ENCODE results near the gene SELENOP.
"Not testable (repeated sequence)": the region's sequence is repeated elsewhere in the genome, so short reads cannot be mapped to it uniquely, and the experiment has no call there.

SELENOP gene, protein sequence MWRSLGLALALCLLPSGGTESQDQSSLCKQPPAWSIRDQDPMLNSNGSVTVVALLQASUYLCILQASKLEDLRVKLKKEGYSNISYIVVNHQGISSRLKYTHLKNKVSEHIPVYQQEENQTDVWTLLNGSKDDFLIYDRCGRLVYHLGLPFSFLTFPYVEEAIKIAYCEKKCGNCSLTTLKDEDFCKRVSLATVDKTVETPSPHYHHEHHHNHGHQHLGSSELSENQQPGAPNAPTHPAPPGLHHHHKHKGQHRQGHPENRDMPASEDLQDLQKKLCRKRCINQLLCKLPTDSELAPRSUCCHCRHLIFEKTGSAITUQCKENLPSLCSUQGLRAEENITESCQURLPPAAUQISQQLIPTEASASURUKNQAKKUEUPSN
- total RNA-seq = 0 to 5.0 (median 0.28) reads per million in 9 experiments

DNA sequence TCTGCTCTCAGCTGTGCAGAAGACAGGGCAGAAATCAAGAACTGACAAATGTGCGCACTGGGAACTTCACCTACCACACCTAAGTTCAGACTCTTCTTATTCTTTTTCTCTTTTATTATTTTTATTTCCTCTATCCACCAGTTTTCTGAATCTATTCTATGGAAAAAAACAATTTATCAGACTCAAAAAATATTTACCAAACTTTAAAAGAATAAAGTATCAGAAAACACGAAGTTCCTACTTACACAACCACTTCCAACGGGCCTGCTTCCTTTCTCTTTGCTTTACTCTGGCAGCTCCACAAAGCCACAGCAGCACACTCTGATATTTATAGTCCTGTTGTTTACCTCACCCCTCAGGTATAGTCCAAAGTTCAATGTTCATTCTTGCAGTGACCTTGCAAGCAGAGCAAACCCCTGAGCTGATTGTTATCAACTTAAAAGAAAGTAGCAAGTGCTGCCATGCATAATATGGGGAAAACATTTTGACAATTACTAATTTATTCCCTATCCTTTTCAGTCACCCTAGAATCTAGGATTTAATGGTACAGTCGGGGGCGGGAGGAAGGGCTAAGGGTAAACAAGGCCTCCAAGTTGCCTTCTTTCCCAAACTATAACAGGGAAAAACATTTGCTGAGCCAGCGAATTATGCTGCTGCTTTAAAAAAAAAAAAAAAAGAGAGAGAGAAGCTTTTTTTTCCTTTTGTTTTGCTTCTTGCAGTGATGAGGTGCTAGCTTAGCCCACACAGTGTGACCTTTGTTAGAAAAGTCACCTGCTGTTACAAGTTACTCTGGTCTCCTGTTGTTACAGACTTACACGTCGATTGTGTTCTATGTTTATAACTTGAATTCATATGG is at the start of gene SELENOP:
Gene SELENOP (minus strand): TSS at position 302 of the 856 bp plus-strand sequence. CDS start 3,539 bp downstream, outside the sequence.
- no peaks in the 10 kb centered on the region for H3K9me3 Mint-ChIP-seq
- ATAC-seq (replicated peaks) (no peak), DNase-seq (no peak)
- no peaks in the 10 kb centered on the region for H3K36me3 Mint-ChIP-seq (ENCODE audit: insufficient read depth)
- H3K4me3 Mint-ChIP-seq = no peak within 1 kb of the TSS
- H3K27ac Mint-ChIP-seq = peak within 1 kb of the TSS in 1 of 2 donors; percentile 29
- H3K27me3 Mint-ChIP-seq = no peaks in the 10 kb centered on the region
- peaks cover 0 to 3% of the 10 kb centered on the region in 2 donors for H3K4me1 Mint-ChIP-seq (ENCODE audit: low read depth in 2 of 2)

DNA sequence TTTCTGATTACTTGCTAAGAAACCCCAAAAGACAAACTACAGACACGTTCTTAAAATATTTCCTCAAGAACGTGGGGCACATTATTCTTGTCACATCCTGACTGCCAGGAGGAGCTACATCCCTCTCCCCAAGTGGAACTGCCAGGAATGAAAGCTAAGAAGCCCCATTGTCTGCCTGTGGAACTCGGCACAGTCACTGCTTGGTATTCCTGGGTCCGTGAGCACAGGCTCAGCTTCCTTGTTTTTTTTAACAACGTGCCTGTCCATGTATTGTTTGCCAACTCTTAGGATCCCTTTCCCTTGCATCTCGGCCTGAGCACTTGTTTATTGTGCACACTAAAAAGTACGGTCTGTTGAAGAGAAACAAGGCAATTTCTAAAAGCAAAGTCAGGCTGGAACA is 47.0 kb upstream of the SELENOP start:
- Mint-ChIP-seq H3K27ac (no peak overlapping the region), H3K4me1 (ENCODE audit: low read depth in 2 of 2) (no peaks in the 10 kb centered on the region), H3K27me3 (peaks cover 32 to 34% of the 10 kb centered on the region in 2 donors), H3K4me3 (no peak overlapping the region), H3K9me3 (peaks cover 0 to 2% of the 10 kb centered on the region in 2 donors), H3K36me3 (ENCODE audit: insufficient read depth) (no peaks in the 10 kb centered on the region)
- ATAC-seq (replicated peaks) (no peak), DNase-seq (no peak)

DNA sequence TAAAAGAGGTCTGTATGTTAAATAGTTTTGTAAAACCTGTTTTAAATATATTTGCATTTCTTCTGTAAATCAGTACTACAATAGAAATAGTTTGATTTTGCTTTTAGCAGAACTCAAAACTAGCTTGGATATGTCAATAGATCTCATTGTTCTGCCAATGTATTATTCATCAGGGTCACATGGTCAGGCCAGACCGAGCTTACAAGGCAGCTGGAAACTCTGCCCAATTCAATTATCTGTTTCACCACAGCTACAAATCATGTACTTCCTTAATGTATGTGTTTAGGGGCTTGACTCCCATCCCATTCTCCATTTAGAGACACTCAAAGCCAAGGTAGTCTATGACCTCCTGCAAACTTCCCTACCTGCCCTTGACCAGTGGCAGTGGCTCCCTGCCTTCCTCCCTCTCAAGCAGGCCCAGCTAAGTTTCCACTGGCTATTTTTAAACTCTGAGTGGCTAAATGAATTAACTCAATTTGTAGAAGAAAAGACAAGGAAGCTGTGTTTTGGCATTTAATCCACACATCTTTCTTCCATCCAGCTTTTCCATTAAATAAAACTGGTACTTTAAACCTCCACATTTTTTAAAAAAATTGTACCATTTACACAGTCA is 46.4 kb upstream of the SELENOP start:
- H3K4me1 Mint-ChIP-seq (ENCODE audit: low read depth in 2 of 2) = no peaks in the 10 kb centered on the region
- H3K9me3 Mint-ChIP-seq = peaks cover 0 to 2% of the 10 kb centered on the region in 2 donors
- no peaks in the 10 kb centered on the region for H3K36me3 Mint-ChIP-seq (ENCODE audit: insufficient read depth)
- no peak for ATAC-seq (replicated peaks)
- DNase-seq = no peak
- H3K4me3 Mint-ChIP-seq = no peak overlapping the region
- H3K27ac Mint-ChIP-seq = no peak overlapping the region
- peaks cover 28 to 34% of the 10 kb centered on the region in 2 donors for H3K27me3 Mint-ChIP-seq

DNA sequence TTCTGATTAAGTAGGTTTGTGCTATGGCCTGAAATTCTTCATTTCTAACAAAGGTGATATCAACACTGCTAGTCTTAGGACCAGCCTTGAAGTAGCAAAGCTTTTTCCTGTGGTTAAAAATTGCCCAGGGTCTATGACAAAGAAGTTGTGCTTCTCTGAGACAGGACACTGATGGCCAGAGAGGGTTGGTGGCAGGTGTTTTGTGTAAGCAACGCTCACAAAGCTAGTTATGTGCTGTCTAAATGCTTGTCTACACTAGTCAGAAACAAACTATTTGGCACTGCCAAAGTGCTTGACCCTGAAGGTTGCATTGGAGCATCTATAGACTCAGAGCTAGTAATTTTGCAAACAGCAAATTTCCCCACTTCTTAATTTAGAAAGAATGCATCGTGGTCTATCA is 44.1 kb upstream of the SELENOP start:
- Mint-ChIP-seq H3K27me3 (peaks cover 18 to 20% of the 10 kb centered on the region in 2 donors), H3K4me3 (no peak overlapping the region), H3K4me1 (ENCODE audit: low read depth in 2 of 2) (no peaks in the 10 kb centered on the region), H3K36me3 (ENCODE audit: insufficient read depth) (no peaks in the 10 kb centered on the region), H3K27ac (no peak overlapping the region), H3K9me3 (no peaks in the 10 kb centered on the region)
- DNase-seq (no peak), ATAC-seq (replicated peaks) (no peak)

DNA sequence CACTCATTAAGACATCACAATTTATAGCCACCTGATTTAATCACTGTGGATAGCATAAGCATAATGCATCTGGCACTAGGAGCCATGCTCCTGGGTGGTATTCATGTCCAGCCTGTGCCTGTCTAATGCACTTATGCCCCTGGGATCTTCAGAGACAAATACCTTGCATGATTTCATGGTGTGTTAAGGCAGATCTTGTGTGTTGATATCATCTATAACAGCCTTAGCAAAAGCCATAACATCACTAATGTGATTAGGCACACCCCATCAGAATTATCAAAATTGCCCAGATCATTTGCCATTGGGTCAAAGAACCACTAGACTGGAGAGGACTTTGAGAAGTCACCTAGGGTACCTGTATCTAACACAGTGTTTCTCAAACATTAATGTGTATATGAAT is 43.7 kb upstream of the SELENOP start:
- no peak for ATAC-seq (replicated peaks)
- no peaks in the 10 kb centered on the region for H3K4me1 Mint-ChIP-seq (ENCODE audit: low read depth in 2 of 2)

DNA sequence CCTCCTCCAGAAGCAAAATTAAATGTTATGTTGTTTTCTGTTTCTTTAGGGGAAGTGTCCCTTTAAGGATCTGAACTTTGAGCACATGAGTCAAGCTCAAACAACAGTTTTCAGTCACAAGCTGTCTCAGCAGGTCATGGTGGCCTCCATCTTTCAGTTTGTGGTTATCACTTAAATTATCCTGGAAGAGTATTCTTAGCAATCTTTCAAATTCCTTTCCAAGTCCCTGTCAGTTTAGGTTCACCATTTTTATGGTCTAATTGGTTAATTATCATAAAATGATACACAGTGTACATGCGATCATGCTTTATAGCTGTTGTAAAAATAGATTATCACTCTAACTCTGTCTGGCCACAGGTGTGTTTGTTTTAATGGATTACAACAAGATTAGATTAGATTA is 43.1 kb upstream of the SELENOP start:
- Mint-ChIP-seq H3K9me3 (no peaks in the 10 kb centered on the region), H3K36me3 (ENCODE audit: insufficient read depth) (no peaks in the 10 kb centered on the region), H3K4me3 (no peak overlapping the region), H3K27ac (no peak overlapping the region), H3K4me1 (ENCODE audit: low read depth in 2 of 2) (no peaks in the 10 kb centered on the region), H3K27me3 (peaks cover 8 to 10% of the 10 kb centered on the region in 2 donors)
- DNase-seq (no peak), ATAC-seq (replicated peaks) (no peak)

More for the DNA sequence above, 43.7 kb upstream of the SELENOP start:
- H3K27ac Mint-ChIP-seq = no peak overlapping the region
- DNase-seq = no peak
- peaks cover 14 to 16% of the 10 kb centered on the region in 2 donors for H3K27me3 Mint-ChIP-seq
- no peak overlapping the region for H3K4me3 Mint-ChIP-seq
- H3K9me3 Mint-ChIP-seq = no peaks in the 10 kb centered on the region
- no peaks in the 10 kb centered on the region for H3K36me3 Mint-ChIP-seq (ENCODE audit: insufficient read depth)

DNA sequence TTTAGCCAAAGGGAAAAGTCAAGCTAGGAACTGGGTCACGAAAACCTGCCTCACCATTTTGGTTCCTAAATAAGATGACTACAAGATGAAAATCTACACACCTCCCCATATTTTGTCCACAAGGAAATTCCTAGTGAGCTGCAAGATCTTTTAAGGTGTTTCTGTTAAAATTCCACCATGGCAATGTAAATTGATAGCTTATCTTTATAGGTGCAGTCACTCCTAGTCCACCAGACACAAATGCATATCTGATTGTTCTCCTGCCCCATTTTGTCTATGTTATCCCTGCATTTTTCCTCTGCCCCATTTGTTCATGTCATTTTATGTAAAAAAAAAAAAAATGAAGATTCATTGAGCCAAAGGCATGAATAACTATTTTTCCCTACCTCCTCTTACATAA is 41.1 kb upstream of the SELENOP start:
- Mint-ChIP-seq H3K27me3 (peaks cover 0 to 16% of the 10 kb centered on the region in 2 donors), H3K36me3 (ENCODE audit: insufficient read depth) (no peaks in the 10 kb centered on the region), H3K4me1 (ENCODE audit: low read depth in 2 of 2) (no peaks in the 10 kb centered on the region), H3K4me3 (no peak overlapping the region), H3K27ac (peak overlapping the region in 1 of 2 donors; percentile 16), H3K9me3 (no peaks in the 10 kb centered on the region)
- no peak for ATAC-seq (replicated peaks)
- no peak for DNase-seq

DNA sequence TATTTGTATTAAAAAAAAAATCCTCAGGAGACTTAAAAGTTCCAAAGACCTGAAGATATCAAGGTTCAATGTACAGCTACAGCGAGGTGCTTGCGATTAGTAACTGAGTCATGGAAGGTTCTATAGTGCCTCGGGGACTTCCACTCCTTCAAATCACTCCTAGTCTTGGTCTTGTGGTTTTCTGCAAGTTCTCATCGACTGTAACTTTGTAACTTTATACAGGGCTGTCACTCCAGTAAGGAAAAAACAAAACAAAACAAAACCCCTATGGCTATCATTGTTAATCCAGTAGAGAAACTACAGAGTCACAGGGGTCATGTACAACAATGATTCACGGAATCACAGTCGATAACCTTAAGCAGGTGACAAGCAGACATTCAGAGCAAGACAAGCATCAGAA is 39.8 kb upstream of the SELENOP start:
- Mint-ChIP-seq H3K9me3 (no peaks in the 10 kb centered on the region), H3K36me3 (ENCODE audit: insufficient read depth) (no peaks in the 10 kb centered on the region)

DNA sequence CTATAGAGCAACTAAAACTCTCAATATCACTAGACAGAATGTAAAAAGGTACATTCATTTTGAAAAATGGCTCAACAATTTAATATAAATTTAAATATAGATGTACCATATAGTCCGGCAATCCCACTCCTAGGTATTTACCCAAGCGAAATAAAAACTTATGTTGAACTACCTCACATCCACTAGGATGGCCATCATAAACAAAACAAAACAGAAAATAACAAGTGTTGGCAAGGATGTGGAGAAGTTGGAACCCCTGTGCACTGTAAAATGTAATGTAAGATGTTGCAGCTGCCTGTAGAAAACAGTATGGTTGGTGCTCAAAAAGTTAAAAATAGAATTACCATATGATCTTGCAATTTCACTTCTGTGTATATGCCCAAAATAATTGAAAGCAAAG is 36.9 kb upstream of the SELENOP start:
- H3K27me3 Mint-ChIP-seq = peaks cover 0 to 18% of the 10 kb centered on the region in 2 donors
- DNase-seq (no peak), ATAC-seq (replicated peaks) (no peak)
- no peaks in the 10 kb centered on the region for H3K36me3 Mint-ChIP-seq (ENCODE audit: insufficient read depth)
- no peaks in the 10 kb centered on the region for H3K9me3 Mint-ChIP-seq
- H3K4me1 Mint-ChIP-seq (ENCODE audit: low read depth in 2 of 2) = no peaks in the 10 kb centered on the region
- H3K27ac Mint-ChIP-seq = no peak overlapping the region
- H3K4me3 Mint-ChIP-seq = no peak overlapping the region

More for the DNA sequence above, 39.8 kb upstream of the SELENOP start:
- DNase-seq (no peak), ATAC-seq (replicated peaks) (no peak)
- Mint-ChIP-seq H3K27me3 (peaks cover 0 to 13% of the 10 kb centered on the region in 2 donors), H3K4me3 (no peak overlapping the region), H3K27ac (no peak overlapping the region), H3K4me1 (ENCODE audit: low read depth in 2 of 2) (no peaks in the 10 kb centered on the region)

DNA sequence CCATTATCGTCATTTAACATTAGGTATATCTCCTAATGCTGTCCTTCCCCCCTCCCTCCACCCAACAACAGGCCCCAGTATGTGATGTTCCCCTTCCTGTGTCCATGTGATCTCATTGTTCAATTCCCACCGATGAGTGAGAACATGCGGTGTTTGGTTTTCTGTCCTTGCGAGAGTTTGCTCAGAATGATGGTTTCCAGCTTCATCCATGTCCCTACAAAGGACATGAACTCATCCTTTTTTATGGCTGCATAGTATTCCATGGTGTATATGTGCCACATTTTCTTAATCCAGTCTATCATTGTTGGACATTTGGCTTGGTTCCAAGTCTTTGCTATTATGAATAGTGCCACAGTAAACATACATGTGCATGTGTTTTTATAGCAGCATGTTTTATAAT is 32.7 kb upstream of the SELENOP start:
- not testable (repeated sequence) for H3K27ac Mint-ChIP-seq; H3K36me3 Mint-ChIP-seq (ENCODE audit: insufficient read depth); DNase-seq; ATAC-seq (replicated peaks); H3K4me1 Mint-ChIP-seq (ENCODE audit: low read depth in 2 of 2); H3K9me3 Mint-ChIP-seq; H3K4me3 Mint-ChIP-seq
- peaks cover 0 to 18% of the 10 kb centered on the region in 2 donors for H3K27me3 Mint-ChIP-seq

DNA sequence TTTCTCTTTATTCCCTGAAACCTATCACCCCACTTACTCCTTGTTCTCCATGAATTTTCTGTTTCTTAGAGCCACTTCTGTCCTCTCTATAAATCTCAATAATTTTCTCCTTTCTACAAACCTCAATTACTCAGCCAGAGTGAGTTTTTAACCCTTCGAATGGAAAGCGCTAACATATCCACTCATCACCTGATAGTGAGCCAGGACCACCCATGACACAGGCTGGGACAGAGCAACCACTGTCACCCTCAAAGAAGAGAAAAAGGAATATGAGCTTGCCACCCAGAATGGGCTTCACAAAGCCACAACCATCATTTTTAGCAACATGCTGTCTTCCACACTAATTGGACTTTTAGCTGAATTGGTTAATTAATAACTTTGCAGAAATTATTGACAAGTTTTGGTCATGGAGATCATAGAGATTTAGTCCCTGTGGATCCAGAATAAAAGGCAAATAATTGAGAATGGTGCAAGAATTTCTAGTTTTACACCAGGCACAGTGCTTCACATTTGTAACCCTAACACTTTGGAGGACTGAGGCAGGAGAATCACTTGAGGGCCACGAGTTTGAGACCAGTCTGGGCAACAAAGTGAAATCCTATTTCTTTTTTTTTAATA is 32.1 kb upstream of the SELENOP start:
- Mint-ChIP-seq H3K27ac (no peak overlapping the region), H3K9me3 (no peaks in the 10 kb centered on the region), H3K36me3 (ENCODE audit: insufficient read depth) (no peaks in the 10 kb centered on the region)

DNA sequence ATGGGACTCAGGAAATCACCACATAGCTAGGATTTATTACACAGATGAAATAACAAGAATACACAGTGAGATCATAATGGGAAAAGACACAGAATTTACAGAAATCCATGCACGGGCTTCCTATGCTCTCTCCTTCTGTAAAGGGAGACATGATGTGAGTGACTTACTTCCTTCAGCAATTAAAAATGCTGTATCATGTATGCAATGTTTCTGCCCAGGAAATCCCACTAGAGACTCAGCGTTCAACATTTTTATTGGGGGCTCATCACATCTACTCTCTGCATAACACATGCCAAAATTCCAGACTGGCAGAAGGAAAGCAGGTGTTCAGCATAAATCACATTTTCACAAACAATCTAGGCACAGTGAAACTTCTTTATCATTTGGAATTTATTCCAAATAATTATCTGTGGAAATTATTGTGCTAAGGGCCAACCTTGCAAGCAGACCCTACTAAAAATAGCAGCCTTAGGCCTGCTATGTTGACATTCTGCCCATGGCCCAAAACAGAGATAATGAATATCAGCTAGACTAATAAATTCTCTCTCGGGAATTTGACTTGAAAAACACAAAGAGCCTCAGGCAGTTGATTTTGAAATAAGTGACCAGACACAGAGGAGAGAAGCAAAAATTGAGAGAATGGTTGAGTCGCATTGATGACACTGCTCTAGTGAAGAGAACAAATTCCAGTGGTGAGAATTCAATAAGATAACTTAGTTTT is 31.4 kb upstream of the SELENOP start:
- ATAC-seq (replicated peaks) = no peak
- no peaks in the 10 kb centered on the region for H3K36me3 Mint-ChIP-seq (ENCODE audit: insufficient read depth)
- H3K4me3 Mint-ChIP-seq = no peak overlapping the region
- no peaks in the 10 kb centered on the region for H3K4me1 Mint-ChIP-seq (ENCODE audit: low read depth in 2 of 2)
- no peak for DNase-seq
- H3K27ac Mint-ChIP-seq = no peak overlapping the region
- peaks cover 0 to 9% of the 10 kb centered on the region in 2 donors for H3K27me3 Mint-ChIP-seq
- no peaks in the 10 kb centered on the region for H3K9me3 Mint-ChIP-seq

More for the DNA sequence above, 32.1 kb upstream of the SELENOP start:
- ATAC-seq (replicated peaks) = no peak
- H3K27me3 Mint-ChIP-seq = peaks cover 0 to 13% of the 10 kb centered on the region in 2 donors
- H3K4me1 Mint-ChIP-seq (ENCODE audit: low read depth in 2 of 2) = no peaks in the 10 kb centered on the region
- no peak for DNase-seq
- no peak overlapping the region for H3K4me3 Mint-ChIP-seq

Data from effector memory CD8-positive, alpha-beta T cell (primary cell).